ENCODE results near the gene STEAP2.

- TF ChIP-seq CTCF (IDR thresholded peaks at IDR 0.05) (no peak), POLR2A (IDR thresholded peaks at IDR 0.05; ENCODE audit: low read depth) (no peak)
Measured at GRCh38 chr7:90233569-90233968, 22.0 kb downstream of the STEAP2 start.

Data from esophagus muscularis mucosa (tissue), 3 donors.